ENCODE data around the gene PRKCD. TPM values are rescaled to one million over a fixed set of nuclear protein-coding genes. Genes with fewer than 3 reads are reported as not detected.

The PRKCD gene
- total RNA-seq, 2 experiments from 2014 or later, result 13.3 to 108 TPM

- no peaks in the 10 kb centered on the region for H3K79me2 ChIP-seq (ENCODE audit: insufficient read depth, low read depth, low read length)
- CTCF ChIA-PET (ENCODE audit: unreplicated experiment), result no interaction called here
- H2AFZ ChIP-seq (ENCODE audit: low read length), result no peak overlapping the region
- TF ChIP-seq, protein P1, sequence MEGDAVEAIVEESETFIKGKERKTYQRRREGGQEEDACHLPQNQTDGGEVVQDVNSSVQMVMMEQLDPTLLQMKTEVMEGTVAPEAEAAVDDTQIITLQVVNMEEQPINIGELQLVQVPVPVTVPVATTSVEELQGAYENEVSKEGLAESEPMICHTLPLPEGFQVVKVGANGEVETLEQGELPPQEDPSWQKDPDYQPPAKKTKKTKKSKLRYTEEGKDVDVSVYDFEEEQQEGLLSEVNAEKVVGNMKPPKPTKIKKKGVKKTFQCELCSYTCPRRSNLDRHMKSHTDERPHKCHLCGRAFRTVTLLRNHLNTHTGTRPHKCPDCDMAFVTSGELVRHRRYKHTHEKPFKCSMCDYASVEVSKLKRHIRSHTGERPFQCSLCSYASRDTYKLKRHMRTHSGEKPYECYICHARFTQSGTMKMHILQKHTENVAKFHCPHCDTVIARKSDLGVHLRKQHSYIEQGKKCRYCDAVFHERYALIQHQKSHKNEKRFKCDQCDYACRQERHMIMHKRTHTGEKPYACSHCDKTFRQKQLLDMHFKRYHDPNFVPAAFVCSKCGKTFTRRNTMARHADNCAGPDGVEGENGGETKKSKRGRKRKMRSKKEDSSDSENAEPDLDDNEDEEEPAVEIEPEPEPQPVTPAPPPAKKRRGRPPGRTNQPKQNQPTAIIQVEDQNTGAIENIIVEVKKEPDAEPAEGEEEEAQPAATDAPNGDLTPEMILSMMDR (conservative IDR thresholded peaks at IDR 0.05; ENCODE audit: low read length), result no peak
- TF ChIP-seq EZH2phosphoT487 (IDR thresholded peaks at IDR 0.05; ENCODE audit: borderline replicate concordance, low read depth, low read length), result no peak
- POLR2A ChIA-PET, result no interaction called here
- DNase-seq (ENCODE audit: low spot score), result no peak
- no peaks in the 10 kb centered on the region for H3K9me2 ChIP-seq (ENCODE audit: insufficient read depth, low read length)
- no peak overlapping the region for H3K27ac ChIP-seq (ENCODE audit: low read depth, low read length, poor library complexity, severe bottlenecking)
- no peak overlapping the region for H3K4me3 ChIP-seq (ENCODE audit: low read depth, low read length, poor library complexity, severe bottlenecking)
- H4K20me1 ChIP-seq (ENCODE audit: insufficient read depth, low read length), result no peaks in the 10 kb centered on the region
- BruUV-seq (replicated peaks), result no TSS peak
- no peak overlapping the region for H3K4me2 ChIP-seq (ENCODE audit: low read length)
- intact Hi-C loops (cut with micrococcal nuclease; ENCODE audit: unreplicated experiment), result no loop called here
- no peaks in the 10 kb centered on the region for H3K4me1 ChIP-seq (ENCODE audit: insufficient read depth, low read length, poor library complexity, severe bottlenecking)
- peaks cover 98% of the 10 kb centered on the region for H3K36me3 ChIP-seq (ENCODE audit: insufficient read depth, low read length)
- no peaks in the 10 kb centered on the region for H3K9me3 ChIP-seq (ENCODE audit: low read length)
Observed at GRCh38 chr3:53225181-53225580, 64.2 kb downstream of the PRKCD start.

DNA sequence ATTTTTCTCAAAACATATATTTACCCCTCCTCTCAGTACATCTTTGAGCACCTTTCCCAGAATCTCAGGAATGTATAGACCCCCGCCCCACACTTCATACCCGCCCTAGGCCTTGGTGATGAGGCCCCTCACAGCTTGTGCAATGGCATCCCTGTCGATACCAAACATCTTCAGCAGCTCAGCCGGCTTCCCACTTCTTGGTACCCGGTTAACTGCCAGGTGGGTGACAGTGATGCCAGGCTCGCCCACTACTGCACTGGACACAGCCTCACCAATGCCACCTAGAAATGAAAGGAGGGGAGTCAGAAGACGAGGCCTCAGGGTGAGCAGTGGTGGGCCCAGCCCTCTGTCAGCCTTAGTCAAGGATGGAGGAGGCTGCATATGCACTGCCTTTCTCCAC is 64.6 kb downstream of the PRKCD start:
- ChIA-PET CTCF (ENCODE audit: unreplicated experiment) (interaction anchor here (0.6 kb wide), 1 partner anchor 30 kb away, joined by 3 read pairs; the partner anchor contains the start of gene TKT), POLR2A (no interaction called here)
- Histone ChIP-seq H3K9me2 (ENCODE audit: insufficient read depth, low read length) (no peaks in the 10 kb centered on the region), H3K27ac (ENCODE audit: low read depth, low read length, poor library complexity, severe bottlenecking) (no peak overlapping the region), H3K4me3 (ENCODE audit: low read depth, low read length, poor library complexity, severe bottlenecking) (no peak overlapping the region), H3K36me3 (ENCODE audit: insufficient read depth, low read length) (peaks cover 98% of the 10 kb centered on the region), H4K20me1 (ENCODE audit: insufficient read depth, low read length) (no peaks in the 10 kb centered on the region), H3K4me2 (ENCODE audit: low read length) (no peak overlapping the region), H3K79me2 (ENCODE audit: insufficient read depth, low read depth, low read length) (no peaks in the 10 kb centered on the region), H3K4me1 (ENCODE audit: insufficient read depth, low read length, poor library complexity, severe bottlenecking) (no peaks in the 10 kb centered on the region), H3K9me3 (ENCODE audit: low read length) (no peaks in the 10 kb centered on the region), H2AFZ (ENCODE audit: low read length) (no peak overlapping the region)
- BruUV-seq (replicated peaks), result no TSS peak
- TF ChIP-seq, protein P1 (conservative IDR thresholded peaks at IDR 0.05; ENCODE audit: low read length), result no peak
- no peak for TF ChIP-seq EZH2phosphoT487 (IDR thresholded peaks at IDR 0.05; ENCODE audit: borderline replicate concordance, low read depth, low read length)
- no peak for DNase-seq (ENCODE audit: low spot score)
- intact Hi-C loops (cut with micrococcal nuclease; ENCODE audit: unreplicated experiment), result no loop called here

GRCh38 chr3:53226142-53226840 is 65.3 kb downstream of the PRKCD start:
- no TSS peak for BruUV-seq (replicated peaks)
- H4K20me1 ChIP-seq (ENCODE audit: insufficient read depth, low read length), result no peaks in the 10 kb centered on the region
- no peak overlapping the region for H3K4me2 ChIP-seq (ENCODE audit: low read length)
- DNase-seq (ENCODE audit: low spot score), result no peak
- H3K4me1 ChIP-seq (ENCODE audit: insufficient read depth, low read length, poor library complexity, severe bottlenecking), result no peaks in the 10 kb centered on the region
- intact Hi-C loops (cut with micrococcal nuclease; ENCODE audit: unreplicated experiment), result no loop called here
- ChIA-PET POLR2A (no interaction called here), CTCF (ENCODE audit: unreplicated experiment) (interaction anchor here (0.6 kb wide), 1 partner anchor 29 kb away, joined by 3 read pairs; the partner anchor contains the start of gene TKT)
- no peak for TF ChIP-seq EZH2phosphoT487 (IDR thresholded peaks at IDR 0.05; ENCODE audit: borderline replicate concordance, low read depth, low read length)
- TF ChIP-seq, protein P1 (conservative IDR thresholded peaks at IDR 0.05; ENCODE audit: low read length), result no peak
- H2AFZ ChIP-seq (ENCODE audit: low read length), result no peak overlapping the region
- no peaks in the 10 kb centered on the region for H3K9me3 ChIP-seq (ENCODE audit: low read length)
- no peak overlapping the region for H3K4me3 ChIP-seq (ENCODE audit: low read depth, low read length, poor library complexity, severe bottlenecking)
- H3K79me2 ChIP-seq (ENCODE audit: insufficient read depth, low read depth, low read length), result no peaks in the 10 kb centered on the region
- H3K27ac ChIP-seq (ENCODE audit: low read depth, low read length, poor library complexity, severe bottlenecking), result no peak overlapping the region
- no peaks in the 10 kb centered on the region for H3K9me2 ChIP-seq (ENCODE audit: insufficient read depth, low read length)
- H3K36me3 ChIP-seq (ENCODE audit: insufficient read depth, low read length), result peaks cover 100% of the 10 kb centered on the region
